GM18505 (cell line): Measurements from ENCODE around the gene CREG1.

Source experiments
- ATAC-seq: cut with Tn5 transposase; IDR thresholded peaks from one replicate; pipeline ENCODE4 v1.9.1; 2021; ENCODE audit not compliant: unreplicated experiment
- POLR2A ChIP-seq: IDR thresholded peaks from 4 replicates; pipeline ENCODE4 v1.6.1; 2011; ENCODE audit warnings: borderline replicate concordance; ENCODE audit not compliant: insufficient read depth, insufficient read length; ENCODE audit errors: extremely low read depth

The CREG1 gene

DNA sequence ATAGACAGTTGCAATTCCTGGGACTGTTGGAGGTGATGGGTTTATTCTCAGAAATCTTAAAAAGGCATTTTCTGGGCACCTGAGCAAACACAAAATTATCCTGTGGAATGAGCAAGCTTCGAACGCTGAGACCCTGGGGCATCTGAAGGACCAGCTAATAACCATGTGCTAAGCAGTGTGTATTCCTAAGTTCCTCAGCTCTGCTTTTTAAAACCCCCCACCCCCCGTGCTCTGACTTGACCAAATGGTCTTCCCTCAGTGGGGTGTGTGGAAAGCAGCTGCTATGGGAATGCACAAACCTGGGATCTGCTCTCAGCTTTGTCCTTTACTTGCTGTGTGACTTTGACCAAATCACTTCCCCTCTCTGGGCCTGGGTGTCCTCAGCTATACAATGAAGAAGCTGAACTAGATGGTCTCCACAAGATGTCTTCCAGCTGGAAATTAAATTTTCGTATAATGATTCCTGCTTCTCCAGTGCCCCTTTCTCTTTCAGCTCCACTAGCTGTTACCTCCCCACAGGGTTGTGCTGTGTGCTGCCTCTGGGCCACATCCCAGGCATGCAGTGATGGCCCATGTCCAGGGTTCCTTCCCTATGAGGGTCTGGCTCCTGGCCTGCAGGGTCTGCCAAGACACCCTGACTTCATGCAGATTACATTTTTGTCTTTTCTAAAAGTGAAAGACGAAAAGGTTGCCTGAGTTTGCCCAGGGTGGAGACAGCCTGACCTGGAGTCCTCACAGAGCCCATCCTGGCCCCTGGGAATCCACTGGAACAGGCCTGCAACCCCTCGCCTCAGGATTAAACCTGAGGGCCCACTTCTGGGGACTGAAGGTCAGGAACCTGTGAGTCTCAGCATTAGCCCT lies 20.4 kb downstream of the CREG1 start:
- TF ChIP-seq POLR2A, result no peak
- no peak for ATAC-seq

DNA sequence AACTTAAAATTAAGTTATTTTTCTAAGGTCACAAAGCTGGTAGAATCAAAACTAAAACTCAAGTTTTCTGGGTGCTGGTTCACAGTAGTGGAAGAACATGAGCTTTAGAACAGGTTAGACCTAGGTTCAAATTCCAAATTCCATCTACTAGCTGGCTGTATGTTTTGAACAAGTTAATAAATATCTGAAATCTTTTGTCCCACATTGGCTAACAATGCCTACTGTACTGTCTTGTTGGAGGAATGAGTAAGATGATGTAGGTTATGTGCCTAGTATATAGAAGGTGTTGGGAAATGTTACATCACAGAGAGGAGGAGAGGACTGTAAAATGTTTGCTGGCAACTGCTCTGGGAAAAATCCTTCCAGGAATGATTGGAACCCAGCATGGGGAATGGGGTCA lies 21.2 kb downstream of the CREG1 start:
- no peak for TF ChIP-seq POLR2A
- ATAC-seq, result no peak

DNA sequence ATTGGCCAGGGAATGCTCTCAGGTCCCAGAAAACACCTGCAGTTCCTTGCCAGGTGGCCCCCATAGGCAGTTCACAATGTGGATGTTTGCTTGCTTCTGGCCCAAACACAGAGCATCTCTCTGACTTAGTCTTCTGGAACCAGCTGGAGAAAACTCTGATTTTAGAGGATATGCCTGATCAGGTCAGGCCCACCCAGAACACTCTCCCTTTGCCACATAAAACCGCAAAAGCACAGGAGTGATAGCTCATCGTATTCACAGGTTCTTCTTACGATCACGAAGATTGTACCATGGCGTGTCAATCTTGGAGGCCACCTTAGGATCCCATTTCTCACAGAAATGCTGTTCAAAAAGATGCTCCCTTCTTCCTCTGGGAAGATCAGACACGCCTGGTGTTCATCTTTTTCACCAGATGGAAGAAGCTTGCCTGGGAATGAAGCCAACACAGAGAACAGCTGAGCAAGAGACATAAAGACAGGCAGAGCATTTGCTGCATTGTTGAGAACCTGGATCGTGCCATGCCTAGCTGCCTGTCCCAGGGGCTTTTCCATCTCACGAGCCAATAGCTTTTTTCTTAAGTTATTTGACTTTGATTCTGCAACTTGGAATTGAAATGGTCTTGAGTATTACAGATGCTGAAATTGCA lies 23.6 kb downstream of the CREG1 start:
- ATAC-seq, result no peak
- no peak for TF ChIP-seq POLR2A

DNA sequence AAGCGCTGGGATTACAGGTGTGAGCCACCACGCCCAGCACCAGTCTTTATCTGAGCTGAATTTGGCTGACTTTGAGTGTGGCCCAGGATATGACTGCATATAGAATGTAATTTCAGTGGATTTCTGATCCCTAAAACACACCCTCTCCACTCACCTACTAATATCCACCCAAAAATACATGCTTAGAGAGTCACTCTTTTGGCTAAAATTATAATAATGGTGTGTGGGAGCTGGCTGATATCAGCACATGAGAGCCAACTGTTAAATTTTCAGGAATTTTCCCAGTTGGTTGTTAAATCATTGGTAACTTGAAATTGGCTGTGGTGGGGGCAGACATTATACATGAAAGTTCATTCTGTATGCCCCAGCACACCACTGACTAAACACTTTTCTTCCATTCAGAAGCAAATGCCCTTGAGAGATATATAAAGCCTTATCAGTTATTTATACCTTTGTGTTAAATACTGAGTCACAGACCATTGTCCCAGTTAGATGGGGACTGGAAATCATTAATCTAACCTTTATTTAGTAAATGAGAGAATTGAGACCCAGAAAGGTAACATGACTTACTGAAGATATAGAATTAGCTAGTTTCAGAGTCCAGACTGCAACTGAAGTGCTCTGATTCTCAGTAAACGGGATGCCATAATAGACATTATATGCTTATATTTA lies 25.4 kb downstream of the CREG1 start:
- TF ChIP-seq POLR2A, result no peak
- ATAC-seq, result no peak

DNA sequence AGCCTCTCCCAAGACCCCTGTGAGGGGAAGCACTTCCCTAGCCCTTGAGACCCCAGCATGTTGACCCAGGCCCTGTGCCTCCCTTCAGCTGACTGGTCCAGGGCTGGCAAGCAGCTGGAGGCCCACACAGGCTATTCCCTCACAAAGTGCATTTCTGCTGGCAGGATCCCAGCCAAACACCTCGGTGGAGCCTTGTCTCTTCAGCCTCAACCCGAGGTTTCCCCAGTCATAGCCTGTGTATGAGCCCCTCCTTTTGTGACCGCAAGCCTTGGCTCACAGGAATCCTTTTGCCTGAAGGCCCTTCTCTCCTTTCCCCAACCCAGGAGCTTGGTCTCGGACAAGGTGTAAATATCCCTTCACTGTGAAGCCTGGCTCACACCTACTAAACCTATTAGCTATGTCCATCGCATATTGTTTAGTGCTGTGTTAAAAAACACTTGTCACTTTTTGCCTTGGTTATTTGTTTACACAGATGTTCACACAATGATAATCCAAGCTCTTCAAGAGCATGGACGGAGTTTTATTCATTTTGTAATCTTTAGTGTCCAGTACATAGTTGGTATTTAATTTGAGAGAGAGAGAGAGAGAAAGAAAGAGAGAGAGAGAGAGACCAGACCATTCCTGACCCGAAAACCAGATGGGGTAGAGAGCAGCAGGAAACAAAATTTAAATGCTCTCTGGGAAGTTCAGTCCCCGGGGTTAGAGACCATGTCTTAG lies 26.7 kb downstream of the CREG1 start:
- TF ChIP-seq POLR2A, result no peak
- no peak for ATAC-seq

DNA sequence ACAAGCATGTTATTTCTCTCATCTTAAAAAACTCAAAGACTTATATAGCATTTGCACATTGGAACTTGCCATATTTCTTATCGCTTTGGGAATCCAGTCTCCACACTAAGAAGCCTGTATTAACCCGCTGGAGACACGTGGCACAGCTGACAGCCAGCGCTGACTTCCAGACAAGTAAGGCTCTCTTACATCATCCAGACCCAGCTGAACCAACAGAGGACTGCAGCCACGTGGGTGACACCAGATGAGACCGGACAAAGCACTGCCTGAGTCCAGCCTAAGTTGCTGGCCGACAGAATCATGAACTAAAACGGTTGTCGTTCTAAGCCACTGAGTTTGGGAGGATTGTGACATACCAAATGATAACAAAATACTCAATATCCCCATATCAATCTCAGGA lies 28.9 kb downstream of the CREG1 start:
- TF ChIP-seq POLR2A, result no peak
- no peak for ATAC-seq

DNA sequence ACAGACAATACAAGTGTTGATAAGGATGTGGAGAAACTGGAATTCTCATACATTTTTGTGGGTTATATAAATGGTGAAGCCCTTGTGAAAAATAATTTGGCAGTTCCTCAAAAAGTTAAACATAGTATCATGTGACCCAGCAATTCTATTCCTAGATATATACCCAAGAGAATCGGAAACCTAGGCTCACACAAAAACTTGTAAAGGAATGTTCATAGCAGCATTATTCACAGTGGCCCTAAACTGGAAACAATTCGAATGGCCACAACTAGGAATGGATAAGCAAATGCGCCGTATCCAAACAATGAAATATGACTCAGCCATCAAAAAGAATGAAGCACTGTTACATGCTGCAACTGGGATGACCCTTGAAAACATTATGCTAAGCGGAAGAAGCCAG lies 31.3 kb downstream of the CREG1 start:
- no peak for TF ChIP-seq POLR2A
- ATAC-seq, result no peak

DNA sequence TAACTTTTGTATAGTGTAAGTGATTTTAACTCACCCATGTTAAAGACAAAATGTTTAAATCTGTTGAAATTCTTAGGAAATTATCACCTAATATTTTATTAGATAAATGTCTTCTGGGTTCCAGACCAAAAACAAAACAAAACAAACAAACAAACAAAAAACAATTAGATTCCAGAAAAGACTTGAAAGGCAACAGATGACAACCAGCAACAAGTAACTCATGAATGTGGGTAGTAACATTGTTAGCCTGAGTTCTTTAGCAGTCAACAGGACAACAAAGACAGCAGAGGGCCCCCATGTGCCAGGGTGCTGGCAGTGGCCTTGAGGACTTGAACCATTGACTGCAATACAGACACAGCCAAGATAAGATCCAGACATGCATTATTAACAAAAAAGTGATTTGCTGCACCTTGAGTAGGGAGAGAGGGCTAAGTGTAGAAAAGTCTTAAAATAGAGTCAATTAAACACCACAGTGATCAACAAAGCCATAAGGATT lies 32.8 kb downstream of the CREG1 start:
- no peak for ATAC-seq
- no peak for TF ChIP-seq POLR2A

DNA sequence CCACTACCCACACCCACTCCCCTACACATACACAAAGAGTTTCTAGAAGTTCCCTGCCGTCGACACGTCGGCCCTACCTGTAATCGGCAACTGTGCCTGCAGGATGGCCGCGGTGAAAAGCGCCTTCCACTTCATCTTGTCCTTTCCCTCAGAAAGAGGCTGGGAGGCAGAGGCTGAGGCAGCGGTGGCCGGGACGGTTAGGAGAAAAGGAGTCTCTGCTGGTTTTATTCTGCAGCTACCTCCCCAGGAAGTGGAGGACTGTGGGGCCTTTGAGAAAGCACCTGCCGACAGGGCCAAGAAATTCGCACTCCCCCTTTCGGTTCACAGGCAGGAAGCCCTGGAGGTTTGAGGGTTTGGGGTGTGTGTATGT lies 35.2 kb downstream of the CREG1 start, which contains the start of gene CD247:
Gene CD247 (minus strand): TSS at position 199 of the 370 bp plus-strand sequence. CDS start 64 bp downstream, at position 135.
- no peak for ATAC-seq
- TF ChIP-seq POLR2A, result no peak

DNA sequence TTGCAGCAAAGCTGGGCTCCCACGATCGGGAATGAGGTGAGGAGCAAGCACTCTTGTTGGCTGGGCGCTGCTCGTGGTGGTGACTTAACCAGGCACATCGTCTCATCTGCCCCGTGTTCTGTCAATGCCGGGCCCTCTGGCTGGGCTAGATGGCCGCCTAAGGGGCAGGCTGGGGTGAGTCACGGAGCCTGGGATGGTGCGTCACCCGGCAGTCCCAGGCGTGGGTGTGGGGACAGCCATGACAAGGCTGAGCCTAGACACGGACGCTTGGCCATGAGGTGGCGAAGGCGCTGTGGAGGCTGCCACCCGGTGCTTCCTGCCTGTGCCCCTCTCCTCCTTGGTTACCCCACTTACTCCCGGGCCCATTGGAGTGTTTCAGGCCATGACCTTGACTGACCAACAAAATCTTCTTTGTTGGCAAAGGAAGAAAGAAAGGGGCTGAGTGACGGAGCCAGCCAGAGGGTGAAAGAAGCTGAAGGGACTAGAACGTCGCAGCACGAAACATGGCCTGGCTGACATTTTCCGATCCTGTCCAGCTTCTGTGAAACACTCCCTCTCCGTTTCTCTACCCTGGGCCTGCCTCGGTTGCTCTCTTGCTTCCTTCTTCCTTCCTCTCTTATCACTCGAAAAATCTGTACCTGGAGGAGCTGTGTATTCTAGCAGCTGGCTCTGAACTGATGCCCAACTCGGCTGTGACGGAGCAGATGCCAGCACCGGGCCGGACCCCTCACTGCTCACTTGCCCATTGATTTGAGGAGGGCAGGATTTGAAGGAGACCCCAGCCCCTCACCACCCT lies 35.8 kb downstream of the CREG1 start:
- no peak for ATAC-seq
- no peak for TF ChIP-seq POLR2A

DNA sequence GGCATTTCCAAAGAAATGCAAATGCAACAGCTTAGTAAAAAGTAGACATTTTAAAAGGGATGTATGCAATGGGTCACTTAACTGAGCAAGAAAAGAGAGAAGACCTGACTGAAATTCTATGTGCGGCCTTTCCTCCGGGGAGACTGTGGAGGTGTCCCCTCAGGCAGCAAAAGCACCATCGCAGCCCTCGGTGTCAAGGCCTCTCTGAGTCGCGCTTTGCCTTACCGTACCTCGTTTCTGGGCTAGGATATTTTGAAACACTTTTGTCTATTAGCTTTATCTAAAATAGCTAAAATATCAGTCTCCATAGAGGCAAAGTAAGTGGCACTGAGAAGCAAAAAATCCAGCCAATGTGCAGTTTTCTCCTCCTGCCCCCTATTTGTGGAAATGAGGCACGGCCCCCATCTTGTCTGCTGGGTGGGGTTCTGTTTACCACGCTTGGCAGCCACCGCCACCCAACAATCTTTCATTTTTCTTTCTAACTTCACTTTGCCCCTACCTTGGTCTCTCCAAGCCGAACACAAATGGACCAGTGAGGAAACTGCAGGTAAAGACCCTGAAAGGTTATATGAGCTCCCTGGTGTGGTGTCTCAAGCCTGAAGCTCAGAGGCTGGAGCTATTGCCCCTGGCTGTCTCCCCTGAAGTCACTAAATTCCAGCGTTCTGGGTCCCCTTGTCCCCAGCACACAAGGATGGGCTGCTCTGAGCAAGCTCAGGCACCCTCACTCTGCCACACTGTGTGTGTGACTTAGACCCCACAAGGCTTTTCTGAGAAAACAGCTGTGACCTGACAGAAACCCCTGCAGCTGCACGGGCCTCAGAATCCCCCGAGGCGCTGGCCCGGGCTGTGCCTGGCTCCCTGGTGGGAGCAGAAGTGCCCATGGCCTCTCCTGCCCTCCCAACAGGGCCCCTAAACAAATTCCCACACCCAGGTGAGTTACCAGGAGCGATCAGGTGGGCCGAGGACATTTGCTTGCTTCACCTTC lies 36.9 kb downstream of the CREG1 start:
- no peak for ATAC-seq
- no peak for TF ChIP-seq POLR2A
